D721Med (cell line): ENCODE measurements around the gene KISS1R.
"Not testable (repeated sequence)": the region's sequence is repeated elsewhere in the genome, so short reads cannot be mapped to it uniquely, and the experiment has no call there.

Experiments
- DNase-seq: peaks from one replicate; pipeline ENCODE4 v3.0.0; 2011; ENCODE audit warnings: low spot score; ENCODE audit not compliant: insufficient read length
- FAIRE-seq: peaks from 2 replicates; lab custom pipeline; 2011; peaks lifted over from hg19 to GRCh38; lab: Jason Lieb, UNC
- TF ChIP-seq, protein P1 (sequence below): IDR thresholded peaks from 2 replicates; pipeline ENCODE4 v1.5.1; 2012; ENCODE audit warnings: mild to moderate bottlenecking, control low read depth; ENCODE audit not compliant: insufficient read depth; ENCODE audit errors: missing control alignments

Gene KISS1R

DNA sequence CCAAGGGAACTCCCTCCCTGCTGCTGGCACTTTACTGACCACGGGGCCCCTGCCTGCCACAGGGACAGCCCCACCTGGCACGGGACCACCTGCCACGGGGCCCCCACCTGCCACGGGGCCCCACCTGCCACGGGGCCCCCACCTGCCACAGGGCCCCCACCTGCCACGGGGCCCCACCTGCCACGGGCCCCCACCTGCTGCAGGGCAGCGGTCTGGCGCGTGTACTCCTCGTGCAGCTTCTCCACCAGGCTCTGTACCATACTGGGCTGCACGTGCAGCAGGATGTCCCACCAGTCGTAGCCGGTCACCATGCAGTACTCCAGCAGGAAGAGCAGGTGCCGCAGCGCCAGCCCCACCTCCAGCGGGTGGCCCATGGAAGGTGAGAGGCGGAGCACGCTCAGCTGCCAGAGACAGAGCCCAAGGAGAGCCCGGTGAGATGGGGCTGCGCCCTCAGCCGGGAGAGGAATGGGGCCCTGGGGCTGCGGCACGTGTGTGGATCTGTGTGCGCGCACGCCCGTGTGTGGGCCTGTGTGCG is 40.3 kb upstream of the KISS1R start:
- FAIRE-seq (no peak), DNase-seq (no peak)
- TF ChIP-seq, protein P1, sequence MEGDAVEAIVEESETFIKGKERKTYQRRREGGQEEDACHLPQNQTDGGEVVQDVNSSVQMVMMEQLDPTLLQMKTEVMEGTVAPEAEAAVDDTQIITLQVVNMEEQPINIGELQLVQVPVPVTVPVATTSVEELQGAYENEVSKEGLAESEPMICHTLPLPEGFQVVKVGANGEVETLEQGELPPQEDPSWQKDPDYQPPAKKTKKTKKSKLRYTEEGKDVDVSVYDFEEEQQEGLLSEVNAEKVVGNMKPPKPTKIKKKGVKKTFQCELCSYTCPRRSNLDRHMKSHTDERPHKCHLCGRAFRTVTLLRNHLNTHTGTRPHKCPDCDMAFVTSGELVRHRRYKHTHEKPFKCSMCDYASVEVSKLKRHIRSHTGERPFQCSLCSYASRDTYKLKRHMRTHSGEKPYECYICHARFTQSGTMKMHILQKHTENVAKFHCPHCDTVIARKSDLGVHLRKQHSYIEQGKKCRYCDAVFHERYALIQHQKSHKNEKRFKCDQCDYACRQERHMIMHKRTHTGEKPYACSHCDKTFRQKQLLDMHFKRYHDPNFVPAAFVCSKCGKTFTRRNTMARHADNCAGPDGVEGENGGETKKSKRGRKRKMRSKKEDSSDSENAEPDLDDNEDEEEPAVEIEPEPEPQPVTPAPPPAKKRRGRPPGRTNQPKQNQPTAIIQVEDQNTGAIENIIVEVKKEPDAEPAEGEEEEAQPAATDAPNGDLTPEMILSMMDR = no peak

DNA sequence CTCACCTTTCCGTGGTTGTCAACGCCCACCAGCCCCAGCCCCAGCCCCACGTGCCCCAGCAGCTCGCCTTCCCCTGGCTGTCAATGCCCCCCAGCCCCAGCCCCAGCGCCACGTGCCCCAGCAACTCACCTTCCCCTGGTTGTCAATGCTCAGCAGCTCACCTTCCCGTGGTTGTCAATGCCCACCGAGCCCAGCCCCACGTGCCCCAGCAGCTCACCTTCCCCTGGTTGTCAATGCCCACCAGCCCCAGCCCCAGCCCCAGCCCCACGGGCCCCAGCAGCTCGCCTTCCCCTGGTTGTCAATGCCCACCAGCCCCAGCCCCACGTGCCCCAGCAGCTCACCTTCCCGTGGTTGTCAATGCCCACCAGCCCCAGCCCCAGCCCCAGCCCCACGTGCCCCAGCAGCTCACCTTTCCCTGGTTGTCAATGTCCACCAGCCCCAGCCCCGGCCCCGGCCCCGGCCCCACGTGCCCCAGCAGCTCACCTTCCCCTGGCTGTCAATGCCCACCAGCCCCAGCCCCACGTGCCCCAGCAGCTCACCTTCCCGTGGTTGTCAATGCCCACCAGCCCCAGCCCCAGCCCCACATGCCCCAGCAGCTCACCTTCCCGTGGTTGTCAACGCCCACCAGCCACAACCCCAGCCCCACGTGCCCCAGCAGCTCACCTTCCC is 39.0 kb upstream of the KISS1R start:
- not testable (repeated sequence) for FAIRE-seq, DNase-seq

DNA sequence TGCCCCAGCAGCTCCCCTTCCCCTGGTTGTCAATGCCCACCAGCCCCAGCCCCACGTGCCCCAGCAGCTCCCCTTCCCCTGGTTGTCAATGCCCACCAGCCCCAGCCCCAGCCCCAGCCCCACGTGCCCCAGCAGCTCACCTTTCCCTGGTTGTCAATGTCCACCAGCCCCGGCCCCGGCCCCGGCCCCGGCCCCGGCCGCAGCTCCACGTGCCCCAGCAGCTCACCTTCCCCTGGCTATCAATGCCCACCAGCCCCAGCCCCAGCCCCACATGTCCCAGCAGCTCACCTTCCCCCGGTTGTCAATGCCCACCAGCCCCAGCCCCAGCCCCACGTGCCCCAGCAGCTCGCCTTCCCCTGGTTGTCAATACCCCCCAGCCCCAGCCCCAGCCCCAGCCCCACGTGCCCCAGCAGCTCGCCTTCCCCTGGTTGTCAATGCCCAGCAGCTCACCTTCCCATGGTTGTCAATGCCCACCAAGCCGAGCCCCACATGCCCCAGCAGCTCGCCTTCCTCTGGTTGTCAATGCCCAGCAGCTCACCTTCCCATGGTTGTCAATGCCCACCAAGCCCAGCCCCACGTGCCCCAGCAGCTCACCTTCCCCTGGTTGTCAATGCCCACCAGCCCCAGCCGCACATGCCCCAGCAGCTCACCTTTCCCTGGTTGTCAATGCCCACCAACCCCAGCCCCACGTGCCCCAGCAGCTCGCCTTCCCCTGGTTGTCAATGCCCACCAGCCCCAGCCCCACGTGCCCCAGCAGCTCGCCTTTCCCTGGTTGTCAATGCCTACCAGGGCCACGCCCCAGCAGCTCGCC is 38.2 kb upstream of the KISS1R start:
- not testable (repeated sequence) for DNase-seq, FAIRE-seq

DNA sequence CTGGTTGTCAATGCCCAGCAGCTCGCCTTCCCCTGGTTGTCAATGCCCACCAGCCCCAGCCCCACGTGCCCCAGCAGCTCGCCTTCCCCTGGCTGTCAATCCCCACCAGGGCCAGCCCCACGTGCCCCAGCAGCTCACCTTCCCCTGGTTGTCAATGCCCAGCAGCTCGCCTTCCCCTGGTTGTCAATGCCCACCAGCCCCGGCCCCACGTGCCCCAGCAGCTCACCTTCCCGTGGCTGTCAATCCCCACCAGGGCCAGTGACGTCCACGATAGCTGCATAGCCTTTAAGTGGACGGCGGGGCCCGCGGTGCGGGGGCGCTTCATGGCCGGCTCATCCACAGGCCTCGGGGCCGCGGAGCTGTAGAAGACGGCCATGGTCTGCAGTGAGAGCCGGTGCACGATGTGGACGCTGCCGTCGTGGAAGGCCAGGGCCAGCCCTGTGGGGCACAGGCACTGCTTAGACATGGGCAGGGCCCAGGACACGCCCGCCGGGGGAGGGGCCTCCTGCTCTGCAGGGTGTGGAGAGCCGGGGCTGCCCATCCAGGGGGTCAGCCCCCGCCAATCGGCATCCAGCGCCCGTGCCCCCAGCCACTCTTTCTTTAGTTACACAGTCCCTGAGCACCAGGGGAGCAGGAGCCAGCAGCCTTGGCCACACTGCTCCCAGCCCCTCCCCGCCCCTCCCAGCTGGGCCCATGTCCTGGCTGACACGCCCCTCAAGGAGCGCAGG is 37.3 kb upstream of the KISS1R start:
- FAIRE-seq = no peak
- TF ChIP-seq, protein P1 = no peak

DNA sequence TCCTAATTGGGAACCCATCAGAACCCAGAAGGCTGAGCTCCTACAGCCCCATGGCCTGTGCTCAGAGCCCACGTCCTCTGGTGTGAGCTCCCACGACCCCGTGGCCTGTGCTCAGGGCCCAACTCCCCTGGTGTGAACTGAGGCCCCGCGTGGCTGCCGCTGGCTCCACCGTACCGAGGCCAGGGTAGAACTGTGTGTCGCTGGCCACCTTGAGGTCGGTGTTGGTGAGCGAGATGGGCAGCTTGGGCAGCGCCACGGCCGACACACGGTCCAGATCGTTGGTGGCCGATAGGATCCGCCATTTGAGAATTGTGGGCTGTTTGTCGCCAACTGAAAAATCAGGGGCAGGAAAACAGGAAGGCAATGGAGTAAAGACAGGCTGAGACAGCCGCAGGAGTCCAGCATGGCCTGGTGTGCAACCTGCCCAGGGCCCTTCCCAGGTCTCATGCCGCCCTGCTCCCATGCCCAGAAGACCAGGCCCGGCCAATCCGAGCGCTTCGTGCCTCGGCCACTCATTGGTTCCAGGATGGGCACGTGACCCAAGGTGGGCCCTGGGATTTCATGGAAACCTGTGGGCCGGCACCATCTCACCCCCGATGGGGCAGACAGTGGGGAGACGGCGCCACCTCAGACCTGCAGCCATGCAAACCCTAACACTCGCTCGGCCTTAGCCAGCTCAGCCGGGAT is 35.6 kb upstream of the KISS1R start:
- TF ChIP-seq, protein P1 = no peak
- DNase-seq (no peak), FAIRE-seq (no peak)

More for the DNA sequence above, 37.3 kb upstream of the KISS1R start:
- no peak for DNase-seq

DNA sequence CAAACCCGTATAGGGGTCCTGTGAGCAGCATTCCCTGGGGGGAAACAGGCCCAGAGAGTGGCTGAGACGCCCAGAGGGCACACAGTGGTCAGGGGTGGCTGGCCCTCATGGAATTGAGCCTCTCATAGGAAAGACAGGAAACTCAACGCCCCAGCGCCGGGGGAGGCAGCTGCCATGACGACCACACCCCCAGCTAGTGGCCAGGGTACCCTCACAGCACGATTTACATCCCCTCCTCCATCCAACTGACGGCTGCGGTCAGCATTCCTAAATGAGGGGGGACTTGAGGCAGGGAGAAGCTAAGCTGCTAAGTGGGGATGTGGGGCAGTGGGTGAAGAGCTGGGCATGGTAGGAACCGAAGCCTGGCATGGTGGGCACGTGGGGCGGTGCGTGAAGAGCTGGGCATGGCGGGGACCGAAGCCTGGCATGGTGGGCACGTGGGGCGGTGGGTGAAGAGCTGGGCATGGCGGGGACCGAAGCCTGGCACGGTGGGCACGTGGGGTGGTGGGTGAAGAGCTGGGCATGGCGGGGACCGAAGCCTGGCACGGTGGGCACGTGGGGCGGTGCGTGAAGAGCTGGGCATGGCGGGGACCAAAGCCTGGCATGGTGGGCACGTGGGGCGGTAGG is 34.1 kb upstream of the KISS1R start:
- FAIRE-seq (no peak), DNase-seq (no peak)
- TF ChIP-seq, protein P1 = no peak

DNA sequence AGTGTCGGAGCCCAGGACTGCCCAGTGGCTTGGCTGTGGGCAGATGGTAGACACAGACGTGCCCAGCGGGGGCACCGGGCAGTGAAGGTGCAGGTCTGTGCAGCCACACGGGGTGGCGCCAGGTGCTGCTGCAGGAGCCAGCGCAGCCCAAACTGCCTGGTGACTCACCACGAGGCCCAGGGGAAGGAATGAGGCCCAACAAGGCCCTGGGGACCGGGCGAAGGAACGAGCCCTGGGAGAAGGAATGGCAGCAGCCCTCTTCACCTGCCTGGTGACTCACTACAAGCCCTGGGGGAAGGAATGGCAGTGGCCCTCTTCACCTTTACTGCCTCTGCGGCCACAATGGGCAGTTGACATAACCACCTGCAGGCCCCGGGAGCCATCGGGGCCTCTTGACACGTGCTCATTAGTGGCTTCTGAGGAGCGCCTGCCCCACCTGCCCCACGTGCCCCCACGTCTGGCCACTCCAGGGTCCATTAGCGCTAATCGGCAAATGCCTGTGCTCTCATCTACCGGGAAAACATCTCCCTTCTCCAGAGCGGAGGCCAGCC is 33.4 kb upstream of the KISS1R start:
- TF ChIP-seq, protein P1 = no peak
- FAIRE-seq = no peak
- DNase-seq = no peak
